DLD1 (cell line): ENCODE results near the gene FOXP1.
"Not testable (repeated sequence)": the region's sequence is repeated elsewhere in the genome, so short reads cannot be mapped to it uniquely, and the experiment has no call there.

Experiments used
- in situ Hi-C: cut with HindIII; loops from 2 replicates; pipeline ENCODE4 v1.10.0; 2017; ENCODE audit warnings: low sequenced_read_pairs

FOXP1 gene

GRCh38 chr3:71532639-71533395, 50.7 kb downstream of the FOXP1 start:
- in situ Hi-C loops = no loop called here

- in situ Hi-C loops = no loop called here
Measured at GRCh38 chr3:71530903-71531530, 52.5 kb downstream of the FOXP1 start.

- in situ Hi-C loops = no loop called here
Measured at GRCh38 chr3:71528816-71529215, 54.7 kb downstream of the FOXP1 start.

GRCh38 chr3:71526448-71526847, 57.1 kb downstream of the FOXP1 start:
- in situ Hi-C loops = not testable (repeated sequence)

- in situ Hi-C loops = no loop called here
Measured at GRCh38 chr3:71525391-71525790, 58.1 kb downstream of the FOXP1 start.

- in situ Hi-C loops = no loop called here
Measured at GRCh38 chr3:71524672-71525071, 58.9 kb downstream of the FOXP1 start.

- in situ Hi-C loops = no loop called here
Measured at GRCh38 chr3:71523628-71524027, 59.9 kb downstream of the FOXP1 start.

- in situ Hi-C loops = no loop called here
Measured at GRCh38 chr3:71521940-71522876, 61.3 kb downstream of the FOXP1 start.

GRCh38 chr3:71521021-71521352, 62.5 kb downstream of the FOXP1 start:
- in situ Hi-C loops = no loop called here

- in situ Hi-C loops = no loop called here
Measured at GRCh38 chr3:71520161-71521020, 63.1 kb downstream of the FOXP1 start.

- in situ Hi-C loops = no loop called here
Measured at GRCh38 chr3:71518089-71518488, 65.4 kb downstream of the FOXP1 start.

GRCh38 chr3:71517271-71517791, 66.2 kb downstream of the FOXP1 start:
- in situ Hi-C loops = no loop called here

- in situ Hi-C loops = no loop called here
Measured at GRCh38 chr3:71515636-71516365, 67.7 kb downstream of the FOXP1 start.

- in situ Hi-C loops = no loop called here
Measured at GRCh38 chr3:71514621-71515020, 68.9 kb downstream of the FOXP1 start.

- in situ Hi-C loops = no loop called here
Measured at GRCh38 chr3:71513515-71513914, 70.0 kb downstream of the FOXP1 start.

GRCh38 chr3:71513081-71513480, 70.4 kb downstream of the FOXP1 start:
- in situ Hi-C loops = no loop called here

GRCh38 chr3:71512544-71512943, 71.0 kb downstream of the FOXP1 start:
- in situ Hi-C loops = no loop called here

GRCh38 chr3:71512000-71512399, 71.5 kb downstream of the FOXP1 start:
- in situ Hi-C loops = no loop called here

- in situ Hi-C loops = no loop called here
Measured at GRCh38 chr3:71511446-71511845, 72.1 kb downstream of the FOXP1 start.

- in situ Hi-C loops = no loop called here
Measured at GRCh38 chr3:71511037-71511436, 72.5 kb downstream of the FOXP1 start.
